HG03439 (cell line): Measurements from ENCODE around the gene CDH2.

ENCODE experiments used
- ATAC-seq: cut with Tn5 transposase; IDR thresholded peaks from one replicate; pipeline ENCODE4 v1.9.1; 2021; ENCODE audit warnings: mild to moderate bottlenecking, moderate library complexity; ENCODE audit not compliant: unreplicated experiment

CDH2 gene

DNA sequence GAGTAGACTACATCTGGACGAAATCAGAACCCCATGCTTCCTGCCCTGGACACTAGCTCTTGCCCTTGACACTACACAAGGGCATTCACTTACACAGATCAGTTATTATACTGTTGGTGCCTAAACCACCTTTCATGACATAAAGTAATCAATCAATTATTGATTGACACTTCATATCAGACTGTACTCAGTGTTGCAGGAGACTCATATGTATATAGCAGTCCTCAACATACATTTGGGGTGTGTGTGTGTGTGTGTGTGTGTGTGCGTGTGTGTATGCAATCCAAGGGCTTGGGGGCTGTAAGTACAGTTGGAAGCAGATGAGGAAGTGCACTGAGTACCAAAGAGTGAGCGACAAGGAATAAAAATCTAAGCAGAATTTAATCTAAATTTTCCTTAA, 5.1 kb downstream of the CDH2 start:
- ATAC-seq, result no peak

DNA sequence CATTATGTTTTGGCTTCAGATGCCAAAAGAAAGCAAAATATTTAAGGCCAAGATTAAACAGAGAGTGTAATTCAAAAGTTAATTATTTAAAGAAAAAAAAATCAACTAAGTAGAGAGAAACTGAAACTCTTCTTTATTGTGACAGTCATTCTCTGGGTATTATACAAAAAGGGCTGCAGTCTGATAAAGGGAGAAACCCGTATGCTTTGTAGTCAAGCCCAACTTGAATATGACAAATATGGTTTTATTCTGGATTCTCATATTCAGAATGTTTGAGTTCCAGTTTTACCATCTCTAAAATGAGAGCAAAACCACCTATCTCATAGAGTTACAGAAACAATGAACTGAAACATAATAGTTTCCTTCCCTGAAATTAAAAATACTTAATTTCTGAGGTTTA, 8.2 kb downstream of the CDH2 start:
- no peak for ATAC-seq

DNA sequence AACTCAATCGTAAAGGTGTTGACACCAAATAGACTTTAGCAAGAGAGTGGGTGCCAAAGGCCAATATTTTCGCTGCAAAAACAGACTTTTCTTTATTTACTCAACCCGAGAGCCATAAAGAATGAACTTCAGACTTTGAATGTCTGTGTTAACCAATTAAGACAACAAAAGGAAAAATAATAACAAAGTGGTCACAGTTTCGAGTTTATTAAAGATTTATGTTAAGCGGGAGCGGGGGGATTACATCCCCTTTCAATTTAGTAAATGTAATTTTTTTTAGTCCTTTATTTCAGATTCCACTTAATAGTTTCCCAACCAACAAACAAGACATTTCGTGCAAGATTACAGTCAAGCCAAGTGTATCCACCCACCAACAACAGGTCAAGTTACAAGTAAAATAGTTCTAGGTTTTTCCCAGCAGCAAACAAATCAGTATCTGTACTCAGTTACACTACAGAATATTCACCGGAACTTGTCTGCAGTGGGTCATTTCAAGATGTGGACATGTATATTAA, 9.0 kb downstream of the CDH2 start:
- no peak for ATAC-seq

DNA sequence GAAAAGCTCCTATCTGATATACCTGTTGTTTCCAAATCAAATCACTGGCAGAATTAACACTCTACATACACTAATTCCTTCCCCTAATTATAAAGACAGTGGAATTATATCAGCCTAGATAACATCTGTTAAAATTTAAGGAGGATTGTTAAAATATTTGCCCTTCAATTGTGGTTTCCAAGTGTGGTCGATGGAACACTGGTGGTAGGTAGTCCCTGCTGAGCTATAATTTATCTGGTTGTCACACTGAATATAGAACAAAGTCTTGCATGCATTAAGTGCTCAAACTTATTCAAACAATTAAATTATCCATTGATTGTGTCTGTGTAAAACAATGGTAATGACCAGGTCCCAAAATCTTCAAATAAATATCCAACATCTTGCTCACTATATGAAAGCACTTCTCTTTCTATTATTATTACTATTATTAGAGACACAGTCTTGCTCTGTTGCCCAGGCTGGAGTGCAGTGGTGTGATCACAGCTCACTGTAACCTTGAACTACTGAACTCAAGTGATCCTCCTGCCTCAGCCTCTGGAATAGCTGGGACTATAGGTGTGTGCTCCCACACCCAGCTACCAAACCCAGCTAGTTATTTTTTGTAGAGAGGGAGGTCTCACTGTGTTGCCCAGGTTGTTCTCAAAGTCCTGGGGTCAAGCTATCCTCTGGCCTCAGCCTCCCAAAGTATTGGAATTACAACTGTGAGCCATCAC, 12.0 kb downstream of the CDH2 start:
- ATAC-seq, result no peak

DNA sequence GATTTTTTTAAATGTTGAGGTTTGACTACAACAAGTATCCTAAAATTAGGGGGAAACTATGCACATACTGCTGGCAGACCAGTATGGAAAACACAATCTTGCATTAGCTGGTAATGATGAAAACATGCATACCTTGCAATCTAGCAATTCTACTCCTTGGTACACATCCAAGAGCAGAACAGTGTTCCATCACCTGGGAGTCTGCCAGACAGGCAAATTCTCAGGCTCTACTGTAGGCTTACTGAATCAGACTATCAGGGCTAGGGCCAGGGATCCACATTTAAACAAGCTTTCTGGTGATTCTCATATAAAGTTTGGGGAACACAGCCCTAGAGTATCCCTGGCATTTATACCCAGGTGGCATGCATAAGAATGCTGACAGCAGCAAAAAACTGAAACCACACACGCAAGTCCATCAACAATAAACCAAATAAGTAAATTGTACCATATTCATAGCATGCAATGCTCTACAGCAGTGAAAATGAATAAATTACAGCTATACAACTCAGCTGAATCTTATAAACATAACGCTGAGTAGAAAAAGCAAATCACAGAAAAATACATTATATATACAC, 13.6 kb downstream of the CDH2 start:
- no peak for ATAC-seq

DNA sequence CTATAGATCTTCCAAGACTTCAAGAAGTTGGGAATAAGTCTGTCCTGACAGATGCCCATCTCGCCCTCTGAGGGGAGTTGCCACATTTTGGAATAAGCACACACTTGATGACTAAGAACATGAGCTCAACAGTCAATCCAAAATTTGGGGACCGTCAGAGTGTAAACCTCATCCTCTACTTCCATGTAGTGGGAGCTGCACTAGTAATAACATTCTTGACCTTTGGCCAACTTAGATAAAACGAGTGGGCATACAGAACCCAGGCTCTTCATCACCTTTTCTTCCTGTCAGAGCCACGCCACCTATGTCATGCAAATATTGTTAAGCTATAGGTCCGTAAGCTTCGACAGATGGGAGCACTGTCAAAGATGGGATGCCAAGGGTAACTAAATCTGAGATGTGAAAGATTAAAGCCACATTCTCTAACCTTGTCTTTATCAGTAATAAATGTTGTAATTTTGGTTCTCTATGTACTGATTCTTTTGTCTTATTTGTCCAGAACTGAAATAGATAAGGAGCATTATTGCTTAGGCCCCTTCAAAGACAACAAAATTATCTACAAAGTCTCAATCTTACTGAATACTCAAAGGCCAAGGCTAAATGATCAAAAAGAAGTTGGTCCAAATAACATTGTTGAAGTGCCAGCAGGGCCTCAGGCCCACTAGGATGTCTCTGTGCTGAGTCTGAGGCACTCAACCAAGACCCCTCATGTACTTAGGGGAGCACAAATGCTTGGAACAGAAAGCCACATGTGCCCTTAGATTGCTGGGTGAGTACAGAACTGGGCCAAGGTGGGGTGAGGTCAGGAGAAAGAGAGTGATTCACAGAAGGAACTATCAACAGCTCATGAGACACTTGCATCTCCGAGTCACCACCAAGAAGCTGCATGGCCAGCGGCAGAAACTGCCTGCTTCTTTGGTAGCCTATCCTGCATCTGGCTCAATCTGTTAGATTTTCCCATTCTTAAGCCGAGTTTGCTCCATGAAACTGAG, 15.0 kb downstream of the CDH2 start:
- ATAC-seq, result no peak

DNA sequence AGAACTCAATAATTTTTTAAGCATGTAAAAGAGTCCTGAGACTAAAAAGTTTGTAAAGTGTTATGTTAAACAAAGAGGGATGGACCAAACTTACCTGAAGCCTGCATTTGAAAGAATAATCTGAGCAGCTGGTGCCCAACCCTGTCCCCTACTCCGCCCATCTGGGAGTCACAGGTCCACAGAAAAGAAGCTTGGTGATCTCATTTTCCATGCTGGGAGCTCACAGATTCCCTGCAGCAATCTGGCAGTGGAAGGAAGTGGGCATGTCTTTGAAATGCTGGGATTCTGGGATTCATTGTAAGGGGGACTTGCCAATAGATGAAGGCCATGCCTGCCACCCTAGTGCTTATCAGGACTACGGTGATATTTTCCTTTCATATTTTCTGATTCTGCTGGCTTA, 17.9 kb downstream of the CDH2 start:
- ATAC-seq, result no peak

DNA sequence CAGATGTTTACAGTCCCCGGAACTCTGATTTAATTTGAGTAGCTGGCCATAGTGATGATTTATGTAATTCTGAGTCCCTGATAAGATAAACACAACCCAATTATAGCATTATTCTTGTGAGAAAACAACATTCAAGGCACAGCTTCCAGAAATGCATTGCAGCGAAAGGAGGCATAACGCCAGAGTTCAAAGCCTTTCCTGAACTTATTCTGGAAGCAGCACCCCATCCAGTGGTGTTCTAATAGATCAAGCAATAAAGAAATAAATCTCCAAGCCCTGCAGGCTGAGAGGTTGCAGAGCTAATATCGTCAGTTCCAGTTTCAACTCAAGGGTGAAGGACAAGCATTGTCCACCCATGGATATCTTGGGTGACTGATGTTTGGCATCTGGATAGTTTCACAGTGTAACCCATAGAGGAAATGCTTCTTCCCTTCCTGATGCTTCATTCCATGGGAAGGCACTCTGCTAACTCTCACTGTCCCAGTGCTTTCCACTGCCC, 18.8 kb downstream of the CDH2 start:
- no peak for ATAC-seq

DNA sequence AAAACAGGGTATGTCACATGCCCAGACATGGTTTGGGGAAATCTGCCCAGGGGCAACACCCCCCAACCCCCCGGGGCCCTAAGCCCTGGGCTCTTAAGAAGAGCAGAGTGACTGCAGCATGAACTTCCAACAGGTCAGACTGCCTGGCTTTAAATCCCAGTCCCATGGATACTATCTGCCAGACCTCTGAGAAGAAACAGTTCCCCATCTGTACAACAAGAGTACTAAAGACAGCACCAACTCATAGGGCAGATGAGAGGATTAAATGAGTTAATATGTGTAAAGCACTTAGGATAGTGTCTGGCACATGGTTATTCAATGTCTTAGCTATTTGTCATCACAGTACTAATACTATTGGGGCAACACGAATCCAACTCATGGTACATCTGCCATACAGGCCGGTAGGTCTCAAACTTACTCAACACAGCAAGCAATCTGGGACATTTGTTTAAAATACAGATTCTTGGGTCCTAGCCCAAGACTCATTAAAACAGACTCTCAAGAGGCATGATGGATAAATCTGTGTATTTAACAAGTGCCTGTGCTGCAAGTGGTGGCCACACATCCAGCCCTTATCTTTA, 23.4 kb downstream of the CDH2 start:
- no peak for ATAC-seq

DNA sequence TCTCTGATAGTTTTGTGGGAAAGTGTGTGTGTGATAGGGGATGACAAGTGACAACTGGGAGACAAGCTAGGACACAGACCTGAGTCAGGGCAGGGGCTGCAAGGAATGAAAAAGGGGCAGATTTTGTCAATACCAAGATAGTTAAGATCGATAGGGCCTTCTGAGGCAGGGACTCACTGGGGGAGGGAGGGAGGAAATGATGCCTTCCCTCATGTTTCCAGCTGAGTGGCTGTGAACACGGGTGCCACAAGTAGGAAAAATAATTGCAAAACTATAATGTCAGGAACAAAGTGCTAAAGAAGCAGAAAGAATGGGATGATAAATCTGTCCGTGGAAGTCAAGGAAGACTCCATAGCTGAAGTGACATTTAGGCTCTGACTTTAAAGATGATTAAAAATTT, 24.2 kb downstream of the CDH2 start:
- no peak for ATAC-seq

DNA sequence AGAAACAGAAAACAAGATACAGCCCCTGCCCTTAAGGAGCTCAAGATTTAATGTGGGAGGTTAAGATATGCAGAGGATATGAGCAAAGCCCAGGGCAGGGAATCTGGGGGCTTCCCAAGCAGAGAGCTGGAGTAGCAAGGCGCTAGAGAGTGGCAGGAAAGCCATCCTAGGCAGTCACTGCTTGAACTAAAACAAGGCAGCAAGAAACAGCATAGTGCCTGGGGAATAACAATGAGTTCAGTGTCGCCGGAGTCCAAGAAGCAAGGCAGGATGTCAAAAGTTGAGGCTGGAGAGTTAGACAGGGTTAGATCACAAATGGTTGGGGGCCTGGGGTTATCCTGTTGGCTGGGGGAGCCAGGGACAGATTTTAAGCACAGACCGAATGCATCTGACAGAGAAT, 24.6 kb downstream of the CDH2 start:
- ATAC-seq, result no peak

DNA sequence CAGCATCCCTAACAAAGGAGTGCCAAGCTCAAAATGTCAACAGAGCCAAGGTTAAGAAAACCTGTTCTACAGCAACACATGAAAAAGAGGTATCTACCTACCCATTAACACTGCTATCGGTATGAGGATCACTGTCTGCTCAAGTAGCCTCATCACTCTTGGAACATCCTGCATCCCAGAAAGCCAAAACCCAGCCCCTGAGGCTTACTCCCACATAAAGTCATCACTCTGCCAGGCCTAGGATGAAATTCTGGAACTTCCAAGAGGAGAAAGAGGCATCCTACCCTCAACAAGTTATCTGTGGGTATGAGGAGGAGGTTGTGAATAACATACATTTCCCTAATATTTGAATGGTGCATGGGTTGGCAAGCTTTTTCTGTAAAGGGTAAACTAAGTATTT, 25.5 kb downstream of the CDH2 start:
- ATAC-seq, result no peak

DNA sequence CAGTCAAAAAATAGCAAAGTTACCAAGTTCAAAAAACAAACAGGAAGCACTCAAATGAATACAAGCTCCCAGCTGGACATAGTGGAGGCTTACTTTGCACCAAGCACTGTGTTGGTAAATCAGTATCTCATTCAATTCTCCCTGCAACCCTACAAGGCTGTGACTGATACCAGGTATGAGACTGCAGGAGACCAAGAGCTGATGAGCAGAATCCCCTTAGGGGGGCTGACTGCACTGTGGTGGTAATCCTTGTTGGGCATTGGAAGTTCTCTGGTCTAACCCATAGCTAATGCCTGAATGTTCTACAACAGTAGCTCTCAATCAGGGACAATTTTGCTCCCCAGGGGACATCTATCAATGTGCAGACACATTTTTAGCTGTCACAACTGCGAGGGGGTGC, 26.0 kb downstream of the CDH2 start:
- ATAC-seq, result no peak

DNA sequence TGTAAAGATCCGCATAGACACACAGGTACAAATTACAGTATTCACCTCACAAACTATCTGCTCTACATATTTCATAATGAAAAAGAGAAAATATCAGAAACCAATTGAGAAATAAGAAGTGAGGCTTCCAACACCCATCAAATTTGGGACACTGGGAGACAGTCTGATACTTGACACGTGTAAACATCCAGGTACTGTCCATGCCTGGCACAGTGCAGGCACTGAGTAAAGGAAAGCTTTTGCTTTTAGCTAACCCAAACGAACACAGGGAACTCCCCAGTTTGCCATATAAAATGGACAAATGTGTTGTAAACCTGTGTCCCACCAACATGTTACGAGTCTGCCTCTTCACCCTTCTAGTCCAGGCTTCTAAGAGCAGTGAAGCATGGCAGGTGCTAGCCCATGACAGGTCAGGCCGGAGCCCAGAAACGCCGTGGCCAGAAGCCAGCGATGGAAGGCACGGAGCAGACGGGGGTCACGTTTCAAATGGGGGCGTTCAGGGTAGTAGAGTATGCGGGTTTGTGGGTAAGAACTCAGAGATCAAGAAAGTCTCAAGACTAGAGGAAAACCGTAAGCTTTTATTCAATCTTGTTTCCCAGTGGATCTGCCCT, 27.0 kb downstream of the CDH2 start:
- no peak for ATAC-seq

DNA sequence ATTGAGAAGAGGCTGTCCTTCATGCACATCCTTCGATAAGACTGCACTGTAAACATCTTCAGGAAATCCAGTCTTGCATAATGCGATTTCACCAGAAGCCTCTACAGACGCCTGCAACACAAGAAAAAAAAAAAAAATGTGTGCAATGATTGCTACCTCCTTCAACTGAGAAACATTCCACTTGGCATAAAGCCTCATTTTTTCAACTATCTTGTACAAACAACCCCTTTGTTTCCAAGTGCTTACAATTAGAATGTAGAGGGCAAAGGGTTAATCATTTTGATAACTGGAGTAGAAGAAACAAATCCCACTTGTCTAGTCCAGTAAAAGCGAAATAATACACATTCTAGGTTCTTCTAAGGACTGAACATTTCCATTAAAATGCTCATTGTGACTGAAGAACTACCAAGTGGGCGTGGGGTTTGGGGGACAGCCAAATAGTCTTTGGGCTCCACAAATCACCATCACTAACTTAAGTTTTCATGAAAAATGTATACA, 29.2 kb downstream of the CDH2 start:
- no peak for ATAC-seq

DNA sequence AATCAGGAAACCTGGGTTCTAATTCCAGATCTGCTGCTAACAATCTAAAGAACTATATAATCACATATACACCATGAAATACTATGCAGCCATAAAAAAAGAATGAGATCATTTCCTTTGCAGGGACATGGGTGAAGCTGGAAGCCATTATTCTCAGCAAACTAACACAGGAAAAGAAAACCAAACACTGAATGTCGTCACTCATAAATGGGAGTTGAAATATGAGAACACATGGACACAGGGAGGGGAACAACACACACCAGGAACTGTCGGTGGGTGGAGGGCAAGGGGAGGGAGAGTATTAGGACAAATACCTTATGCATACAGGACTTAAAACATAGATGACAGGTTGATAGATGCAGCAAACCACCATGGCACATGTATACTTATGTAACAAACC, 33.2 kb downstream of the CDH2 start:
- no peak for ATAC-seq

DNA sequence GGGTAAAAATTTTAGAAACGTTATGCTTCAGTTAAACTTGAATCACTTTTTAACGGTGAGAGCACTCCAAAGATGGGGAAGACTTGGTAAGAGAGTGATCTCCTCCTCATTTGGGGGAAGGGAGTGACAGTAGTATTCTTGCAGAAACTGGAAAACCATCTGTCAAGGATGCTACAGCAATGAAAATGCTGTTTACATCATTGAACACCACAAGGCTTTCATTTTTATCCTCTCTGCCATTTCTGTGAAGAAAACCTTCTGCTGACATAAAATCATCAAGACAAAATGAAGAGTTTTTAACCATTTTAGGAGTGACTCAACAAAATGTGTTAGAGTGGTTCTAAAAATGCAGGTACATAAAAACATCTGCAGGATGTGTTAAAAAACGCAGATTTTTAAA, 38.1 kb downstream of the CDH2 start:
- ATAC-seq, result no peak

DNA sequence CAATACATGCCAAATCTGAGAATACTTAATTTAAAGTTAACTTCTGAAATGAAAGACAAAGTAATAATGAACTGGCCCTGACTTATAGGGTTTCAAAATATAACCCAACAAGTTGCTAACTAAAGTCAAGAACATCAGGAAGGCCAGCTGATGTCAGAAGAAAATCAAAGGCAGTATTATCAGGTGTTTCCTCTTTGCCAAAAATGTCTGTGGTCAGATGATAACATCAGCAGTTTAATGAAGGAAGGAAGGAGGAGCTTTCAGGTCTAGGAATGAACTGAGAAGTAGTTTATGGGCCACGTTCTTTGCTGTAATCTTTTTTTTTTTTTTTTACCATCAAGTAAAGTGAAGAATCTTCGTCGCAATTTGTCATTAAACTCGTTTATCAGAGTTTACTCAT, 40.9 kb downstream of the CDH2 start:
- ATAC-seq, result no peak

DNA sequence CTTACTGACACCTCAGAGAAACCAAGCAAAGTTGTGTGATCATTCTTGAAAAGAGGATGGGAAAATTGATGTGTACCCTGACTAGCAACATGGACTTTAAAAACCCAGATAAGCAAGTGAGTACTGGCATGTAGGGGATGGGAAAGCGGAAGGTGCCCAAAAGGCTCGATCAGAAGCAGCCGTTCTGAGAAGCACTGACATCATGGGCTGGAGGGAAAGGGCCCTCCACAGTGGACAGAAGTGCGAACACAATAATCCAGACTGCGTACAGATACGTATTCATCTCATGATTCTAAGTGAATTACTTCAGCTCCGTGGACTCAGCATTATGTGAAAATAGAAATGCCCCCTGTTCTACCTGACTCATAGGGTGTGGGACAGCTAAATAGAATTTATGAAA, 42.2 kb downstream of the CDH2 start:
- no peak for ATAC-seq

DNA sequence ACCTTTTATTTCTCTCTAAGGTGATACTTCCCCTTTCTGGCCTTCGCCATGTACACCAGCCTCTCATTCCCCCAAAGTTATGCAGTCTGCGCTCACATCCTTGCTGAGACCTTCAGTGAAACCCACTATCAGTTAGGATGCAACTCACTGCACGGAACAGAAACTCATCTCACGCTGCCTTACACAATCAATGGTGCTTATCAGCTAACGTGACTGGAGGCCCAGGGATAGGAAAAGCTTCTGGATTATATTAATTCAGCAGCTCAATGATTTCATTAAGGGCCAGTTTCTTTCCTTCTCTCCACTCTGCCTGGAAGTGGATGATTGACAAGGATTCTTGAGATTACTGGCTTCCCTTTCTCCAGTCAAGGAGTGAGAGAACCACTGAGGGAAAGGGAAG, 44.8 kb downstream of the CDH2 start:
- ATAC-seq, result no peak

DNA sequence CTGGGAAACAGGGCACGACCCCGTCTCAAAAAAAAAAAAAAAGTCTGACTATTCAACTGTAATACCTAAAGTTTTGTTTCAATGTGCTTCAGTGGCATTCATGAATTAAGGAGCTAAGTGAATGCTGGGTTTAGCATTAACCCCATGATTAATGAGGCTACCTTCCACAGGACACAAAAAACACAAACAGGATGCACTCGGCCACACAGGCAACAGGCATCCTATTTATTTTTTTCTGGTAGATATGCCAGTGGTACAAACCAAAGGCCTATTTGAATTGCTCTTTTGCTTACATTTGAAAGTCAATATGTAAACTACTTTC, 48.3 kb downstream of the CDH2 start:
- ATAC-seq, result no peak
